IPS DF 4.7 (cell line): ENCODE measurements around the gene ZNF362.
"Not testable (repeated sequence)": the region's sequence is repeated elsewhere in the genome, so short reads cannot be mapped to it uniquely, and the experiment has no call there.

Source experiments
- DNase-seq: peaks from one replicate; pipeline ENCODE4 v3.0.0-alpha.2; 2013; ENCODE audit warnings: low spot score; ENCODE audit errors: extremely low read depth

The ZNF362 gene, protein sequence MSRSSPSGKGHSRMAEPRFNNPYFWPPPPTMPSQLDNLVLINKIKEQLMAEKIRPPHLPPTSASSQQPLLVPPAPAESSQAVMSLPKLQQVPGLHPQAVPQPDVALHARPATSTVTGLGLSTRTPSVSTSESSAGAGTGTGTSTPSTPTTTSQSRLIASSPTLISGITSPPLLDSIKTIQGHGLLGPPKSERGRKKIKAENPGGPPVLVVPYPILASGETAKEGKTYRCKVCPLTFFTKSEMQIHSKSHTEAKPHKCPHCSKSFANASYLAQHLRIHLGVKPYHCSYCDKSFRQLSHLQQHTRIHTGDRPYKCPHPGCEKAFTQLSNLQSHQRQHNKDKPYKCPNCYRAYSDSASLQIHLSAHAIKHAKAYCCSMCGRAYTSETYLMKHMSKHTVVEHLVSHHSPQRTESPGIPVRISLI

DNA sequence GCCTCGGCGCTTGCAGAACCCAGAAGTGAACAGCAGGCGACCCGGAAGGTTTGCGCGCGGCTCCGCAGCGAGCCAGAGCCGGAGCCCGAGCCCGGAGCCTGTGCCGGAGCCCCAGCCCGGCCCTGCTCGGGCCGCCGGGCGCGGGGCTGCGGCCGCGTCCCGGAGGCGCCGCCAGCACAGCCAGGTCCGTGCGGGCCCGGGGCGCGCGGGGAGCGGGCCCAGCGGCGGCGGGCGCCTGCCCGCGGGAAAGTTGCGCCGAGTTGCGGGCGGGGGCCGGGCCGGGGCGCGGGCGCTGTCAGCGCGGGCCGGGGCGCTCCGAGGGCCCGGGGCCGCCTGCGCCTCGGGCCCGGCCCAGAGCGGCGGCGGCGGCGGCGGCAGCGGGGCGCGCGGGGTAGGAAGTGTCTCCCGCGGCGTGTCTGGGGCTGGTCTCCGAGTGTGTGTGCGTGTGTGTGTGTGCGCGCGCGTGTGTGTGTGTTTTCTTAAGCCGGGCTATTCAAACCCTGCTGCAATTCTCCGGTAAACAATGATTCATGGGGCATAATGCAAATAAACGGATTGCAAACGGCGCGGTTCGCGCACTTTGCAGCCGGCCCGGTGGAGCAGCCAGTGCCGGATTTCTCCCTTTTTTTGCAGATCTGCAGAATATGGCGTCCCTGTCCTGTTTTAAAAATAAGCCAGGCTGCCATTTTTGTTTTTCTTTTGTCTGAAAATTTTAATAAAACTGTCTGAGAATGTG is at the start of gene ZNF362:
Gene ZNF362 (plus strand): TSS at position 22 of the 736 bp plus-strand sequence. CDS start 14,083 bp downstream, outside the sequence.
- DNase-seq = no peak

DNA sequence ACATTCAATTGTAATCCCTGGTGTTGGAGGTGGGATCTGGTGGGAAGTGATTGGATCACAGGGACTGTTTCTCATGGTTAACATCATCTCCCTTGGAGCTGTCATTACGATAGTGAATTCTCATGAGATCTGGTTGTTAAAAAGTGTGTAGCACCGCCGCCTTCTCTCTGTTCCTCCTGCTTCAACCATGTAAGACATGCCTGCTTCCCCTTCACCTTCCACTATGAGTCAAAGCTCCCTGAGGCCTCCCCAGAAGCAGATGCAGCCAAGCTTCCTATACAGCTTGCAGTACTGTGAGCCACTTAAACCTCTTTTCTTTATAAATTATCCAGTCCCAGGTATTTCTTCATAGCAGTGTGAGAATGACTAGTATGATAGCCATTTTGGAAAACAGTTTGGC is 44.3 kb upstream of the ZNF362 start:
- DNase-seq = no peak

DNA sequence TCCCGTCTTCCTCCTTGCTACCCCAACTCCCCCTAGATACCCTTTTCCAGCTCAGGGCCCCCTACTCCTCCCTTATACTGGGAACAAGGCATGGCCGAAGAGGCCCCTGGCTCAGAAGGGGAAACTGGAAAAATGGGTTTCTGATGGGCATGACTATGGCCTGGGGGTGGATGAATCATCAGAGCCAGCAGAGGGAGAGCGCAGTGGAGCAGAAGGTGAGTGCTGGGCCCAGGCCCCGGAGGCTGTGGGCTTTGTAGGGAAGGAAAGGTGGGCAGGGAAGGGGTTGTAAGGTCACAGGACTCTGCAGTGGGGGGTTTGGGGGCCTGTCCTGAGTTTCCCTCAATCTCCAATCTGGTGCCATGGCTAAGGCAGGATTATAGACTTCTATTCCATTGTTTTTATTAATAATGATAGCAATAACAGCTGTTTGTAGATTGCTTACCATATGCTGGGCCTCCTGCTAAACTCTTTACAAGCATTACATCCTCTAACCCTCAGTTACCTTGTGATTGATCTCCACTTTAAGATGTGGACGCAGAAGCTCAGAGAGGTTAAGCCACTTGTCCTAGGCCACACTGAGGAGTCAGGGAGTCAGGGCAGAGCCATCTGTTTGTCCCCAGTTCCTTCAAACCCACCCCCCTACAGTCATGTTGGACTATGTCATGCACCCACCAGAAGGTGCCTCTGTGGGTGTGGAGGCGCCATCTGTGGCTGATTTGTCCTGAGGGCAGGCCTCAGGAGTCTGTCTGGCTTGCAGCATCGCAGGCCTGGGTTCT is 36.2 kb upstream of the ZNF362 start:
- DNase-seq = no peak

DNA sequence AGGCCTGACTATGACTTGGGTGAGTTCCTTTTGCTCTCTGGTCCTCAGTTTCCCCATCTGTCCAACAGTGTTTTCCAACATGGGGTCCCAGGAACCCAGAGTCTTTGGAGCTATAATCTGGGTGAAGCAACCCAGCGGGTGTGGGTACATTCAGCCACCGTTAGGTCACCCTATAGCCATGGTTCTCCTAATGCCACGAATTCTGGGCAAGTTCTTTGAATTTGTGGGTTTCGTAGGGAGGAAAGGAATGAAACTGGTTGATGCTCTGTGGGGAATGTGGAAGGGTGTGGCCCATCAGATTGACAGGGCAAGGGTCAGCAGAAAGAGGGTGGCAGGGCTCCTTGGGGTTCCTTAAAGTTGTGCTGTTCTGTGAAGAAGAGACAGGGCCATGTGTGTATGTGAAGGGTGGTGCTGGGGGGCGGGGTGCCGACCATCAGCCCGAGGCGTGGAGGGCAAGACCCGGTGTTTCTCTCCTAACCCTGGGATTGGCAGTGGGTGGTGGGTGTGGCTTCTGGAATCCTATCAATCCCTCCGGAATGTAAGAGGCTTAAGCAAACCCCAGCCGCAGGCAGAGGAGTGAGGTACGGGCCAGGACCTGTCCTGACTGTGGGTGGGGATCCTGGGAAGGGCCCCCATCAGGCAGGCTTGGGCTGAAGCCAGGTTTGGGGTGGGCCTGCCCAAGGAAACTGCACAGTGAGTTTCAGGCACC is 35.5 kb upstream of the ZNF362 start:
- no peak for DNase-seq

DNA sequence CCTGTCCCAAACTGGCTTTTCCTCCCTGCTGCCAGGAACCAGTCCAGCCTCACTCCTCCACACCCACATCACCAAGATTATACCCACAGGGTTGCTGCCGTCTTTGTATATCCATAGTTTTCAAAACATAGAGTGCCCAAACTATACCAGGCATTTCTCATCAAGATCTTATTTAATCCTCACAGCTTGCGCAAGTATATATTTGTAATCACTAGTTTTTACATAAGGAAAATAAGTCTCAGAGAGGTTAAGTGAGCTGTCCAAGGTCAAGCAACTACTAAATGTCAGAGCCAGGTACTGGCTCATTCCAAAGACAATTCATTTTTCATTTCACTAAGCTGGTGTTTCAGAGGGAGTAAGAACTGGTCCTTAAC is 34.9 kb upstream of the ZNF362 start:
- no peak for DNase-seq

DNA sequence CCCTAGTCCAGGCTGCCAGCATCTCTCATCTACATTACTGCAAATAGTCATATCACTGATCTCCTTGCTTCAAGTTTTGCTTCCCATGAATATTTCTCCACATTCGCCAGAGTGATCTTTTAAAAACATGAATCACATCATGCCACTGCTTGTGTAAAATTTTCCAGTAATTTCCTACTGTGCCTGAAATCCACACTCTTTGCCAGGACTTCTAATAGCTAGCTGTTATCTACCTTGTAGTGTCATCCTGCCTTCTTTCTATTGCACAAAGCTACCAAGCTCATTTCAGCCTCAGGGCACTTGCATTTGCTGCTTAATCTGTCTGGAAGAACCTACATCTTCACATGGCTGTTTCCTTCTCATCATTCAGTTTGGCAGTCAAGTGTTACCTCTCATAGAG is 33.9 kb upstream of the ZNF362 start:
- DNase-seq = no peak

DNA sequence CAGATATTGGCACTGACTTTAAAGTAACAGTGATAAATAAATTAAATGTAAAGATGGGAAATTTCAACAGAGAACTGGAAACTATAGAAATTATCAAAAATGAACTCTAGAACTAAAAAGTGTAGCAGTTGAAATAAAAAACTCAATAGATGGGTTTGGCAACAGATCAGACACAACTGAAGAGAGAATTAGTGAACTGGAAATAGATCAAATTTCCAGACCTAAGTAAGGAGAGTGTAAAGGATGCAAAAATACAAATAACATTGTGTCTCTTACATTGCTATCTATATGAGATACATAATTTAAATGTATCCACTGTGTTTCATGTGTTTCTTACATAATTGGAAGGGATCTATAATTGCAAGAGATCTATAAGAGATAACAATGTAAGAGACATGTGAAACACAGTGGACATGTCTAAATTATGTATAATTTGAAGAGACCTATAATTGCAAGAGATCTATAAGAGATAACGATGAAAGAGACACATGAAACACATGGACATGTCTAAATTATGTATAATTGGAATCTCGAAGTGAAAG is 32.1 kb upstream of the ZNF362 start:
- DNase-seq = no peak

DNA sequence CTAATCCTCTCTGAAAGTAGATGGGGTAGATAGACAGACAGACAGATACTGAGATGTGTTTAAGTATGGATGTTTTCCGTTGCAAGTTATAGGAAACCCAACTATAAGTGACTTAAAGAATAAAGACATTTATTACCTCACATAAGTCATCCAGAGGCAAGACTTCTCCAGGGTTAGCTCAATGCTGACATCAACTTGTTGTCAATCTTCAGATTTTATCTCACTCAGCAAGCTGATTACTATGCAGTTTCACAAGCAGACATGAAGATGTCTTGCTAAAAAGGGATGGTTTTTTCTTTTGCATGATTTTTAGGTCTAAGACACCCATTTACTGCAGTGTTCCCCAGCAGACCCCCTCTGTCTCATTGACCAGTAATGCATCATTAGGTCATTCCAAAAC is 30.7 kb upstream of the ZNF362 start:
- DNase-seq = no peak

DNA sequence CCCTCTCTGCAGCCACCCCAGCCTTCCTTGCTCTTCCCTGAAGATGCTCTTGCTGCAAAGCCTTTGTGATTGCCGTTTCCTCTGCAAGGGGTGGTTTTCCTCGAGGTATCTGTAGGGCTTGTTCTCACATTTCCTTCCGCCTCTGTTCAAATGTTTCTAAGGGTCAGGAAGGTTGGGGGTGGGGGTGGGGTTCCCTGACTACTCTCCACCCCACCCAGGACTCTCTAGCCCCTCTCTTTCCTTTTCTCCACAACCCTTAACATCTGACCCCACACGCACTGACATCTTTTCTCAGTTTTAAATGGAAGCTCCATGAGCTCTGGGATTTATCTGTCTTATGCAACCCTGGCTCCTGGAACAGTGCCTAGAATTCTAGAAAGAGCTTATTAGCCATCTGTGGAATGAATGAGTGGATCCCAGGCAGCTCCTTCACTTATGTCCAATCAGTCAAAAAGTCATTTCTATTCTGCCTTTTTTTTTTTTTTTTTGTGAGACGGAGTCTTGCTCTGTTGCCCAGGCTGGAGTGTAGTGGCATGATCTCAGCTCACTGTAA is 27.3 kb upstream of the ZNF362 start:
- DNase-seq = no peak

DNA sequence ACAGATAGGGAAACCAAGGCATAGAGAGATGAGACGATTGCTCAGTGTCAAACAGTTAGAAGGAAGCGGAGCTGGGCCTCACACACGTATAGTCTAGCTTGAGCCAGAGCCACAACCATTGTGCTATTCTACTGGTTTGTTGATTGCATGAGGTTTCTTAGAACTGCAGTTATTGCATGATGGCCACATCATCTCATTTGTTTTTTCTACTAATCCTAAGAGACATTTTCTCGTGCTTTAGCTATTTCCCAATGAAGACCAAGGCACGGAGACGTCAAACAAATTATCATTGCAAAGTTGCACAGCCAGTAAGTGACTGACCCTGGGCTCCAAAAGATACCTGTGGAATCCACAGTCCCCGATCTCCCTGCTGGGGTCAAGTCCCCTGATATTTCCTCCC is 25.1 kb upstream of the ZNF362 start:
- no peak for DNase-seq

DNA sequence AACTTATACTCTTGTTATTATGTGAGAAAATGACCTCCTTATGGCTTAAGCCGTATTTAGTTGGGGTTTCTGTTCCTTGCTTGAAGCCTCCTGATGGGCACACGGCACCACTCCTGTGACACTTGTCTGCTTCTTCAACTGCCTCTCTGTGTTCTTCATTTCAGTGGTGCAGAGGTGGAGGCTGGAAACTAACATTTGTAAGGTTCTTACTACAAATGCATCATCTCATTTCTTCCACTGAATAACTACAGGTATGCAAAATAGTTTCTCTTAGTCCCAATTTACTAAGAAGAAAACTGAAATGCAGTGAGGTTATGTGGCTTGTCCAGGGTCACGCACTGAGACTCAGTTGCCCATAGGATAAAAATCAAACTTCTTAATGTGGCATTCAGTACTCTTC is 23.6 kb upstream of the ZNF362 start:
- DNase-seq = no peak

DNA sequence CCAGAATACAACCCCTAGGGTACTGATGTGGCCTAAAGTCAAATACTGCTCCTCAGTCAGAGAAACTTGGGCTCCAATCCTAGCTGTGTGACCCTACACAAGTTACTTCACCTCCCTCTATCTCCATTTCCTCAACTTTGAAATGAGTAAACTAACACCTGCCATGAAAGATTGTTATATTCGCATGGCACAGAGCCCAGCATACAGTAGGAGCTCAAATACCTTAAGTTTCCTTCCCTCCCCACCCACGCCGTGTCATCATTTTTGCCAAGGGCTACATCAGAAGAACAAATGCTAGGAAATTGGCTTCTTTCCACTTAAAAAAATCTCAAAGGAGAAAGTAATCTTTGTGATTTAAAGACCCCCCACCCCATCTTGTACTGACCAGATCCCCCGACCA is 22.2 kb upstream of the ZNF362 start:
- DNase-seq = no peak

DNA sequence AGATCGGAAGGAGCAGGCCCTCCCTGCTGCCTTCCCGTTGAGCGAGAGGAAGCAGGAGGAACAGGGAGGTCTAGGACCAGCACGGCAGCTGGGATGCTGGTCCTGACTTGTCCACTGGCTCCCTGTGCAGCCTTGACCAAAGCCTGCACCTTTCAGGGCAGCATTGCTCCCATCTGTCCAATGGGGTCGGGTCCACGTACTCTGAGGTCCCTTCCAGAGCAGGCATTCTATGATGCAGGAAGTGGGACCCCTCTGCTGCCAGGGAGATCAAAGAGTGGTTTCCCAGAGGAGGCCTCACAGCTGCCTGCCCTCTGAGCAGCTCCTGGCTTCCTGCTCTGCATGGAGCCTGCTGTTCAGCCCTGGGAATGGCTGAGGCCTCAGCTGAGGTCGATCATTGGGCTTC is 21.7 kb upstream of the ZNF362 start:
- DNase-seq = no peak

DNA sequence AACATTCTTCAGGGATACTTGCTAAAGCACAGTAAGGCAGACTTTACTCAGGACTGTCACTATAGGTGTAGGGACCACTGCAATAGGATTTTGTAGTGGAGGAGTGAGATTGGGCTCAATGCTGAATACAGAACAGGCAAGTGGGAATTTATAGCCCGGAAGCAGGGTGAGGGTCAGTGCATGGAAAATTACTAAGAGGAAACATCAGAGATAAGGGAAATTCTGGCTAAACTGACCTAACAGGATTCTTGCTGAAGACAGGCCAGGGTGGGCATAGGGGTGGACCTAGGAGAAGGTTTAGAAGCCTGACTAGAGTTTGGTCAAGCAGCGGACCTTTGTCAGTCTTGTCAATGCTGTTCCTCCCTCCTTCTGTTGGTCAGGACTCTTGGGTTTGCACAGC is 20.8 kb upstream of the ZNF362 start:
- no peak for DNase-seq

DNA sequence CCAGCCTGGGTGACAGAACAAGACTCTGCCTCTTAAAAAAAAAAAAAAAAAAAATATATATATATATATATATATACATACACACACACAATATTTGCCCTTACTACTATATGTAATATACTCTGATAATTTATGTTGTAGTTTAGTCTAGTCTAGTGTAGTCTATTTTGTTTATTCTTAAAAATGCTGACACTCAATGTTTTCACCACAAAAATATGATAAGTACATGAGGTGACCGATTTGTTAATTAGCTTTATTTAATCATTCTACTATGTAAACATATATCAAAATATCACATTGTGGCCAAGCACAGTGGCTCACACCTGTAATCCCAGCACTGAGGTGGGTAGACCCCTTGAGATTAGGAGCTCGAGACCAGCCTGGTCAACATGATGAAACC is 19.8 kb upstream of the ZNF362 start:
- DNase-seq = no peak

DNA sequence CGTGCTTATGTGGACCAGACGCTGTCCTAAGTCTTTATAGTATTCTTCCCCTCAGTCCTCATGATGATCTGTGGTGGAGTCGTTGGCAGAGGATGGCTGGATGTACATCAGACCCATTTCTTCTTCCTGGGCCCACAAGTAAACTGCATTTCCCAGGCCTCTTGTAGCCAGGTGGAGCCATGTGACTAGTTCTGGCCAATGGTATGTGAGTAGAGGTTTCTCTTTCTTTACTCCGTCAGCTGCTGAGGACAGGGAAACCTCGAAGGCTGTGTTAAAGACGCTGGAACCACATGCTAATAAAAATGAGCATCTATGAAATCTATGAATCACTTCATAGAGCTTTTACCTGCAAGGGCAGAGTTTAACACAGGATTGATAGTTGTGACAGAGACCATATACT is 18.7 kb upstream of the ZNF362 start:
- DNase-seq = no peak

DNA sequence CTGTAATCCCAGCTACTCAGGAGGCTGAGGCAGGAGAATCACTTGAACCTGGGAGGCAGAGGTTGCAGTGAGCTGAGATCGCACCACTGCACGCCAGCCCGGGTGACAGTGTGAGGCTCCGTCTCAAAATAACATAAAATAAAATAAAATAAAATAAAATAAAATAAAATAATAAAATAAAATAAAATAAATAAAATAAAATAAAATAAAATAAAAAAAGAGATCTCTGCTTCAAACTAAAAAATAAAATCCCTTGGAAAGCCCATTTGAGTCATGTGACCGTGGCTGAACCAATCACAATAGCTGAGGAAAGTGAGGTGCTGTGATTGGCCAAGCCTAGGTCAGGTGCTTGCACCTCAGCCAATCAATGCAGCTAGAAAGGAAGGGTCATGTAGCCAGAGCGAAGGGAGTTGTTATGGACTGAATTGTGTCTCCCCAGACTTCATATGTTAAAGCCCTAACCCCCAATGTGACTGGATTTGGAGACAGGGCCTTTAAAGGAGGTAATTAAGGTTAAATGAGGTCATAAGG is 18.0 kb upstream of the ZNF362 start:
- not testable (repeated sequence) for DNase-seq

DNA sequence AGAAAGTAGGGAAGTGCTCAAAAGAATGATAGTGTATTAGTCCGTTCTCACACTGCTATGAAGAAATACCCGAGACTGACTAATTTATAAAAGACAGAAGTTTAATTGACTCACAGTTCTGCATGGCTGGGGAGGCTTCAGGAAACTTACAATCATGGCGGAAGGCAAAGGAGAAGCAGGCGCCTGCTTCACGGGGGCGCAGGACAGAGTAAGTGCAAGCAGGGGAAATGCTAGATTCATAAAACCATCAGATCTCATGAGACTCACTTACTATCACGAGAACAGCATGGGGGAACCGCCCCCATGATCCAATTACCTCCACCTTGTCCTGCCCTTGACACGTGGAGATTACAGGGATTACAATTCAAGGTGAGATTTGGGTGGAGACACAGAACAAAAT is 16.9 kb upstream of the ZNF362 start:
- not testable (repeated sequence) for DNase-seq

DNA sequence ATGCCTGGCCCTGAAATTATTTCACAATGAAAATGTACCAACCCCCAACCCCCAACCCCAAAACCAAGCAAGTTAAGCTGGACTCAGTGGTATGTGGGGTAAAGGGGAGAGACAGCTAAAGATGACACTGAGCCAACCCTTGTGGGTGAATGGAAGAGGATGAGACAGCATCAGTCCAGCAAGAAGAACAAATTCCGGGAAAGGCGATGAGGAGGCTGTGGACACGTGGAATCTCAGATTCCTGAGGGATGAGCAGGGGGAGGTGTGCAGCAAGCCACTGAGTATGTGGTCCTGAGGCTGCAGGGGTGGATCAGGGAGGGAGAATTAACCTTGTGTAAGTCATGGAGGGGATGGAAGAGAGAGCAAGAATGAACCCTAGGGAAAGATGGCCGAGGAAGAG is 14.4 kb upstream of the ZNF362 start:
- DNase-seq = no peak

DNA sequence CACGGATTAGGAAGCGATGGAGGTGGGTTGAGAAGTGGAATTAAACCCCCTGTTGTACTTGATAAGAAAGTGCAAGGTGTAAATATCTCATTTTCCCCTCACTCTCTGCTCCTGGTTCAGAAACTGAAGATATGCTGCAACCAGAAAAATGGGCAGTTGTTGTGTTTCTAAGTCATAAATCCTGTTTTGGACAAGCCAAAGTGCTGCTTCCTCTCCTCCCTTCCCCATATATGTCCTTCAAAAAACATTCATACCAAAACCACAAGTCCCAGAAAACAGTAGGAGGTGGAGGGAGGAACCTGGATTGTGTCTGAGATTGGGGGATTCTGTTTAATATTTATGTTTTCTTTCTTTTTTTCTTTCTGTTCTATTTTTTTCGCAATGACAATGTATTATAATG is 13.6 kb upstream of the ZNF362 start:
- DNase-seq = no peak
